AG04449 (cell line): ENCODE measurements around the gene LAMA2.

Experiments used
- CTCF ChIA-PET: fragments of 350-600 bp; formaldehyde crosslinking; extraction: SDS; loops from one replicate; lab custom pipeline; 2021; ENCODE audit warnings: antibody characterized with exemption; lab: Yijun Ruan, JAX
- POLR2A ChIA-PET: fragments of 400-600, 350-600 bp; formaldehyde crosslinking; extraction: SDS; loops from one replicate; lab custom pipeline; 2020; ENCODE audit warnings: antibody characterized with exemption, inconsistent platforms; lab: Yijun Ruan, JAX
- DNase-seq: peaks from one replicate; pipeline ENCODE4 v3.0.0-alpha.2; 2010; ENCODE audit warnings: low read depth, low spot score
- H3K4me3 ChIP-seq: 2 replicates; pipeline ENCODE4 v1.5.1; 2011; ENCODE audit warnings: low read depth, mild to moderate bottlenecking, control low read depth, low read length
- CTCF ChIP-seq: IDR thresholded peaks from one replicate; pipeline ENCODE4 v1.5.1; 2011; ENCODE audit warnings: mild to moderate bottlenecking, moderate library complexity, low read length, control low read depth, inconsistent platforms; ENCODE audit not compliant: insufficient read depth; ENCODE audit errors: missing control alignments

The LAMA2 gene

GRCh38 chr6:129267028-129267427 lies 384.1 kb downstream of the LAMA2 start:
- TF ChIP-seq CTCF, result no peak
- no peak overlapping the region for H3K4me3 ChIP-seq
- no peak for DNase-seq
- POLR2A ChIA-PET, result no interaction called here
- CTCF ChIA-PET, result interaction anchor here (1.4 kb wide), 1 partner anchor 15 kb away, joined by 3 read pairs; no protein-coding TSS in a partner anchor

GRCh38 chr6:129269076-129269475 lies 386.1 kb downstream of the LAMA2 start:
- ChIA-PET CTCF (interaction anchor here (0.9 to 1.3 kb wide), 2 partner anchors 8 to 461 kb away, joined by 3 to 4 read pairs; no protein-coding TSS in a partner anchor), POLR2A (no interaction called here)
- no peak for TF ChIP-seq CTCF
- DNase-seq, result no peak
- no peak overlapping the region for H3K4me3 ChIP-seq

- no peak for DNase-seq
- no peak overlapping the region for H3K4me3 ChIP-seq
- ChIA-PET CTCF (no interaction called here), POLR2A (no interaction called here)
- TF ChIP-seq CTCF, result no peak
Observed at GRCh38 chr6:129269891-129270290, 387.0 kb downstream of the LAMA2 start.

GRCh38 chr6:129270450-129270849 lies 387.5 kb downstream of the LAMA2 start:
- CTCF ChIA-PET, result interaction anchor here (0.6 kb wide), 1 partner anchor 1460 kb away, joined by 3 read pairs; no protein-coding TSS in a partner anchor
- no peak for DNase-seq
- POLR2A ChIA-PET, result no interaction called here
- no peak overlapping the region for H3K4me3 ChIP-seq
- no peak for TF ChIP-seq CTCF

- TF ChIP-seq CTCF, result no peak
- no peak for DNase-seq
- H3K4me3 ChIP-seq, result no peak overlapping the region
- ChIA-PET POLR2A (no interaction called here), CTCF (interaction anchor here (1.3 kb wide), 1 partner anchor 14 kb away, joined by 5 read pairs; no protein-coding TSS in a partner anchor)
Observed at GRCh38 chr6:129273161-129273560, 390.2 kb downstream of the LAMA2 start.

- no peak for DNase-seq
- POLR2A ChIA-PET, result no interaction called here
Observed at GRCh38 chr6:129276461-129276860, 393.5 kb downstream of the LAMA2 start.

More at GRCh38 chr6:129276461-129276860, 393.5 kb downstream of the LAMA2 start:
- H3K4me3 ChIP-seq, result no peak overlapping the region
- no peak for TF ChIP-seq CTCF
- CTCF ChIA-PET, result interaction anchor here (1.2 kb wide), 1 partner anchor 8 kb away, joined by 3 read pairs; no protein-coding TSS in a partner anchor
